Measurements from ENCODE around the gene CLDN4. TPM values are rescaled to one million over a fixed set of nuclear protein-coding genes. Genes with fewer than 3 reads are reported as not detected.

The CLDN4 gene
- total RNA-seq, 1 experiment from 2014 or later, result 15.6 TPM

- H2AFZ ChIP-seq (ENCODE audit: low read length), result no peak within 1 kb of the TSS
- no peaks in the 10 kb centered on the region for H3K9me3 ChIP-seq (ENCODE audit: control insufficient read depth, low read depth, low read length)
- no peaks in the 10 kb centered on the region for H3K79me2 ChIP-seq (ENCODE audit: insufficient read depth, low read length)
- H3K23me2 ChIP-seq (ENCODE audit: insufficient read length, low read depth, low read length, poor library complexity, severe bottlenecking), result no peaks in the 10 kb centered on the region
- no peak within 1 kb of the TSS for H3K56ac ChIP-seq (ENCODE audit: insufficient read length, low read depth, low read length)
- H3K4ac ChIP-seq (ENCODE audit: low read depth, low read length), result no peak within 1 kb of the TSS
- no peak within 1 kb of the TSS for H4K91ac ChIP-seq (ENCODE audit: insufficient read length, low read depth, low read length)
- H2BK120ac ChIP-seq (ENCODE audit: low read depth, low read length, poor library complexity, severe bottlenecking), result no peak within 1 kb of the TSS
- Mint-ChIP-seq H3K9me3 (peaks cover 0 to 4% of the 10 kb centered on the region in 2 experiments; a peak in 2 of 5 replicates), H3K27me3 (ENCODE audit: low read depth) (peaks cover 32% of the 10 kb centered on the region), H3K4me1 (no peaks in the 10 kb centered on the region), H3K36me3 (ENCODE audit: insufficient read depth in 1 of 3, low read depth in 3 of 3) (no peaks in the 10 kb centered on the region; a peak in 2 of 7 replicates), H3K27ac (no peak within 1 kb of the TSS), H3K4me3 (no peak within 1 kb of the TSS)
- H4K8ac ChIP-seq (replicated peaks; ENCODE audit: insufficient read length, low read depth, low read length), result no peak within 1 kb of the TSS
- H3T11ph ChIP-seq (ENCODE audit: low read length), result no peak within 1 kb of the TSS
- no peak within 1 kb of the TSS for H2BK15ac ChIP-seq (ENCODE audit: low read depth, low read length)
- H3K4me1 ChIP-seq (ENCODE audit: insufficient read depth, low read length), result no peaks in the 10 kb centered on the region
- H3K18ac ChIP-seq (ENCODE audit: insufficient read length, low read depth, low read length), result no peak within 1 kb of the TSS
- H3K4me2 ChIP-seq (ENCODE audit: insufficient read depth, insufficient read length, low read length), result no peak within 1 kb of the TSS
- H3K79me1 ChIP-seq (ENCODE audit: insufficient read depth, low read depth, low read length, poor library complexity, severe bottlenecking), result no peaks in the 10 kb centered on the region
- TF ChIP-seq, protein P1, sequence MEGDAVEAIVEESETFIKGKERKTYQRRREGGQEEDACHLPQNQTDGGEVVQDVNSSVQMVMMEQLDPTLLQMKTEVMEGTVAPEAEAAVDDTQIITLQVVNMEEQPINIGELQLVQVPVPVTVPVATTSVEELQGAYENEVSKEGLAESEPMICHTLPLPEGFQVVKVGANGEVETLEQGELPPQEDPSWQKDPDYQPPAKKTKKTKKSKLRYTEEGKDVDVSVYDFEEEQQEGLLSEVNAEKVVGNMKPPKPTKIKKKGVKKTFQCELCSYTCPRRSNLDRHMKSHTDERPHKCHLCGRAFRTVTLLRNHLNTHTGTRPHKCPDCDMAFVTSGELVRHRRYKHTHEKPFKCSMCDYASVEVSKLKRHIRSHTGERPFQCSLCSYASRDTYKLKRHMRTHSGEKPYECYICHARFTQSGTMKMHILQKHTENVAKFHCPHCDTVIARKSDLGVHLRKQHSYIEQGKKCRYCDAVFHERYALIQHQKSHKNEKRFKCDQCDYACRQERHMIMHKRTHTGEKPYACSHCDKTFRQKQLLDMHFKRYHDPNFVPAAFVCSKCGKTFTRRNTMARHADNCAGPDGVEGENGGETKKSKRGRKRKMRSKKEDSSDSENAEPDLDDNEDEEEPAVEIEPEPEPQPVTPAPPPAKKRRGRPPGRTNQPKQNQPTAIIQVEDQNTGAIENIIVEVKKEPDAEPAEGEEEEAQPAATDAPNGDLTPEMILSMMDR (conservative IDR thresholded peaks at IDR 0.05), result no peak
- no peak within 1 kb of the TSS for H3K9ac ChIP-seq (ENCODE audit: extremely low read depth, insufficient read length, low read length)
- no peak within 1 kb of the TSS for H3K14ac ChIP-seq (ENCODE audit: insufficient read depth, low read length)
- no peak within 1 kb of the TSS for H2BK20ac ChIP-seq (ENCODE audit: low read depth, low read length, poor library complexity, severe bottlenecking)
- no peak within 1 kb of the TSS for H2AK5ac ChIP-seq (ENCODE audit: insufficient read length, low read length)
- H3K23ac ChIP-seq (ENCODE audit: insufficient read length, low read depth, low read length), result no peak within 1 kb of the TSS
- DNase-seq, result no peak
- H4K20me1 ChIP-seq (ENCODE audit: control insufficient read depth, insufficient read depth, insufficient read length), result no peaks in the 10 kb centered on the region
- no peak within 1 kb of the TSS for H4K5ac ChIP-seq (ENCODE audit: insufficient read length, low read depth, low read length)
- H2BK12ac ChIP-seq (ENCODE audit: insufficient read length, low read depth, low read length), result no peak within 1 kb of the TSS
- WGBS (ENCODE audit: extremely low coverage, insufficient read length, low lambda C conversion rate), result no CpG with 5 or more reads among the region's 11 CpGs
- no peak within 1 kb of the TSS for H3K27ac ChIP-seq (ENCODE audit: insufficient read length, low read depth, low read length)
- H2BK5ac ChIP-seq (ENCODE audit: insufficient read length, low read length), result no peak within 1 kb of the TSS
- no peaks in the 10 kb centered on the region for H3K27me3 ChIP-seq (ENCODE audit: insufficient read depth, low read length)
Measured at GRCh38 chr7:73860859-73861258, 30.1 kb downstream of the CLDN4 start, which contains the start of gene TMEM270. TSS of gene TMEM270 (plus strand) at chr7:73861159. CDS start at chr7:73861195, 36 bp downstream.
